GM12878 (cell line): ENCODE measurements around the gene SCYL1. TPM values are rescaled to one million over a fixed set of nuclear protein-coding genes. Genes with fewer than 3 reads are reported as not detected.

Source experiments
- ATAC-seq: fragments of 200-7000 bp; cut with Tn5 transposase; 3 replicates; pipeline ENCODE4 v1.9.1; 2020; ENCODE audit warnings: mild to moderate bottlenecking, moderate library complexity
- BruUV-seq: library from RNA; stranded (reverse); fragments of 400-500 nt; replicated peaks from 2 replicates; lab custom pipeline; 2021; lab: Mats Ljungman, UMichigan
- CTCF ChIA-PET: fragments of 300-600 bp; sonication (Branson Sonifier 250); formaldehyde crosslinking; extraction: SDS; loops from one replicate; lab custom pipeline; 2021; ENCODE audit warnings: inconsistent platforms; lab: Yijun Ruan, JAX
- POLR2A ChIA-PET: fragments of 350-600 bp; formaldehyde crosslinking; extraction: SDS; loops from one replicate; lab custom pipeline; 2021; ENCODE audit warnings: inconsistent platforms; lab: Charles Lee
- RAD21 ChIA-PET: fragments of 300-600 bp; sonication (Branson Sonifier 250); formaldehyde crosslinking; loops from one replicate; lab custom pipeline; 2023; ENCODE audit warnings: antibody characterized with exemption; ENCODE audit not compliant: unreplicated experiment; lab: Charles Lee
- SMC1A ChIA-PET: fragments of 300-600 bp; sonication (Branson Sonifier 250); formaldehyde crosslinking; loops from one replicate; lab custom pipeline; 2023; ENCODE audit not compliant: unreplicated experiment, uncharacterized antibody; lab: Charles Lee
- DNase-seq: peaks from one replicate; pipeline ENCODE4 v3.0.0-alpha.2; 2011; ENCODE audit warnings: low read depth, low spot score
- FAIRE-seq: peaks from 3 replicates; lab custom pipeline; 2011; peaks lifted over from hg19 to GRCh38; lab: Jason Lieb, UNC
- H2AFZ ChIP-seq: 2 replicates; pipeline ENCODE4 v1.6.0; 2011; ENCODE audit warnings: low read depth, low read length, control low read depth; ENCODE audit not compliant: control insufficient read depth
- H3K27ac ChIP-seq: 2 replicates; pipeline ENCODE4 v1.5.1; 2011; ENCODE audit warnings: control low read depth; ENCODE audit not compliant: control insufficient read depth, insufficient read depth
- H3K27me3 ChIP-seq, 2 experiments: replicated peaks in 1 of 2; 2 replicates each; pipeline versions ENCODE4 v1.6.0 to v1.6.1; 2011; ENCODE audit warnings: low read length in 1 of 2; ENCODE audit not compliant: control insufficient read depth in 2 of 2, insufficient read depth in 2 of 2
- H3K36me3 ChIP-seq, 2 experiments: 2 replicates each; pipeline ENCODE4 v1.5.1; 2011; ENCODE audit warnings: low read length in 1 of 2; ENCODE audit not compliant: control insufficient read depth in 2 of 2, insufficient read depth in 2 of 2
- H3K4me1 ChIP-seq: 2 replicates; pipeline ENCODE4 v1.6.1; 2011; ENCODE audit warnings: mild to moderate bottlenecking, low read length, moderate library complexity, mixed read lengths; ENCODE audit not compliant: control insufficient read depth, insufficient read depth
- H3K4me2 ChIP-seq: 2 replicates; pipeline ENCODE4 v1.6.0; 2011; ENCODE audit warnings: control low read depth; ENCODE audit not compliant: control insufficient read depth, insufficient read depth
- H3K4me3 ChIP-seq: fragments of 200-600 bp; sonication (generic); 2 replicates; pipeline ENCODE4 v1.5.1; 2016
- H3K79me2 ChIP-seq: 2 replicates; pipeline ENCODE4 v1.6.0; 2011; ENCODE audit warnings: low read length; ENCODE audit not compliant: control insufficient read depth, insufficient read depth
- H3K9ac ChIP-seq: 2 replicates; pipeline ENCODE4 v1.8.0; 2011; ENCODE audit warnings: low read length, control low read depth, mixed read lengths; ENCODE audit not compliant: control insufficient read depth, insufficient read depth
- H3K9me3 ChIP-seq: replicated peaks from 3 replicates; pipeline ENCODE4 v1.5.1; 2011; ENCODE audit warnings: mild to moderate bottlenecking, low read length; ENCODE audit not compliant: control insufficient read depth, insufficient read depth
- H4K20me1 ChIP-seq: 2 replicates; pipeline ENCODE4 v1.6.0; 2011; ENCODE audit not compliant: control insufficient read depth, insufficient read depth
- EGR1 ChIP-seq, 2 experiments: IDR thresholded peaks; 1 replicate in 1 of 2; 2 replicates in 1 of 2; pipeline ENCODE4 v1.6.1; 2011 to 2012; ENCODE audit warnings: low read depth in 2 of 2, low read length in 2 of 2, borderline replicate concordance in 1 of 2, mild to moderate bottlenecking in 1 of 2, moderate library complexity in 1 of 2
- HCFC1 ChIP-seq: fragments of 150-350 bp; IDR thresholded peaks from 2 replicates; pipeline ENCODE4 v1.6.1; 2014; ENCODE audit warnings: low read length
- IKZF2 ChIP-seq, 2 experiments: fragments of 450-650 bp; IDR thresholded peaks; 2 replicates each; pipeline ENCODE4 v1.6.1; 2017; ENCODE audit warnings: mild to moderate bottlenecking in 2 of 2, moderate library complexity in 2 of 2
- MEF2A ChIP-seq: IDR thresholded peaks from 2 replicates; pipeline ENCODE4 v1.6.1; 2011; ENCODE audit warnings: low read depth, mild to moderate bottlenecking, low read length, moderate library complexity; ENCODE audit not compliant: insufficient read depth
- NR2F1 ChIP-seq: fragments of 450-650 bp; conservative IDR thresholded peaks from 2 replicates; pipeline ENCODE4 v1.6.1; 2017; ENCODE audit warnings: mild to moderate bottlenecking
- PAX5 ChIP-seq: IDR thresholded peaks from 2 replicates; pipeline ENCODE4 v1.6.1; 2011; ENCODE audit warnings: low read depth, low read length, borderline replicate concordance
- POLR2A ChIP-seq: IDR thresholded peaks from 2 replicates; pipeline ENCODE4 v1.6.1; 2011; ENCODE audit warnings: low read depth, mild to moderate bottlenecking, low read length
- POU2F2 ChIP-seq: IDR thresholded peaks from 3 replicates; pipeline ENCODE4 v1.6.1; 2011; ENCODE audit warnings: low read depth, mild to moderate bottlenecking, low read length, borderline replicate concordance
- SMAD1 ChIP-seq: fragments of 450-650 bp; IDR thresholded peaks from 2 replicates; pipeline ENCODE4 v1.6.1; 2018; ENCODE audit warnings: mild to moderate bottlenecking, low read depth; ENCODE audit not compliant: partially characterized antibody
- TCF3 ChIP-seq: IDR thresholded peaks from 2 replicates; pipeline ENCODE4 v1.6.1; 2012; ENCODE audit warnings: low read depth, mild to moderate bottlenecking, low read length, borderline replicate concordance; ENCODE audit not compliant: insufficient read depth
- YY1 ChIP-seq: IDR thresholded peaks from 2 replicates; pipeline ENCODE4 v1.6.1; 2011; ENCODE audit warnings: low read depth, mild to moderate bottlenecking, low read length
- WGBS: methylation state at CpG from one replicate; pipeline ENCODE4 v1.1.6; 2016; ENCODE audit warnings: low lambda C conversion rate; ENCODE audit not compliant: insufficient replicate concordance, insufficient coverage; ENCODE audit errors: missing lambda C conversion rate; 5-methylcytosine and 5-hydroxymethylcytosine counted together
- in situ Hi-C: fragments of 300-500 bp; cut with MboI; formaldehyde crosslinking; loops from 9 replicates; pipeline ENCODE4 v1.14.3; 2018; ENCODE audit warnings: mixed read lengths
- intact Hi-C: fragments of 100-400 bp; cut with micrococcal nuclease; formaldehyde crosslinking; loops from one replicate; pipeline ENCODE4 v1.14.2; 2022; ENCODE audit not compliant: unreplicated experiment
- polyA plus RNA-seq, 11 experiments: library from polyadenylated mRNA; depleted of rRNA in 4 of 11; unstranded in 6 of 11; stranded (reverse) in 5 of 11; fragments of >200 nt; fragmentation: Nextera tagmentation in 4 of 11; fragmentation: Illumina TruSeq in 1 of 11; extraction: Ambion mirVana in 4 of 11; extraction: Trizol in 1 of 11; gene quantifications; 1 replicate in 1 of 11; 2 replicates in 10 of 11; pipeline versions ENCODE4 v1.2.1 to v1.2.3, GENCODE V29; 2011 to 2016; ENCODE audit warnings: inconsistent platforms in 2 of 11, missing spikeins in 2 of 11, low read depth in 1 of 11
- total RNA-seq, 4 experiments: library from RNA; depleted of rRNA in 3 of 4; stranded (reverse); fragments of >200 nt in 3 of 4; fragmentation: Illumina TruSeq in 1 of 4; extraction: Trizol in 1 of 4; gene quantifications; 2 replicates each; pipeline versions ENCODE4 v1.2.1 to v1.2.3, GENCODE V29; 2013 to 2021
- TF ChIP-seq, protein P1 (sequence below): fragments of 450-650 bp; formaldehyde crosslinking; IDR thresholded peaks from 2 replicates; pipeline ENCODE4 v1.4.0; 2022; ENCODE audit warnings: mild to moderate bottlenecking, moderate library complexity
- TF ChIP-seq, protein P2 (sequence below): fragments of 450-650 bp; IDR thresholded peaks from 2 replicates; pipeline ENCODE4 v1.6.1; 2016; ENCODE audit warnings: mild to moderate bottlenecking
- TF ChIP-seq, protein P3 (sequence below), 3 experiments: IDR thresholded peaks in 2 of 3; conservative IDR thresholded peaks in 1 of 3; 2 replicates each; pipeline ENCODE4 v1.5.1; 2011; ENCODE audit warnings: low read depth in 3 of 3, low read length in 3 of 3, mild to moderate bottlenecking in 3 of 3, control low read depth in 2 of 3, moderate library complexity in 2 of 3, inconsistent platforms in 1 of 3, mixed read lengths in 1 of 3; ENCODE audit not compliant: control insufficient read depth in 2 of 3, insufficient read depth in 1 of 3; ENCODE audit errors: extremely low read depth in 1 of 3
- TF ChIP-seq, protein P4 (sequence below): IDR thresholded peaks from 2 replicates; pipeline ENCODE4 v1.6.1; 2011; ENCODE audit warnings: low read depth, low read length, improper control_type of control experiment, borderline replicate concordance

SCYL1 gene
- total and polyA plus RNA-seq, 10 of the 15 experiments (the other 5 are each of a cell fraction or from before 2014, with no cell fraction given), result 0.80 to 82.7 (median 51.2) TPM

DNA sequence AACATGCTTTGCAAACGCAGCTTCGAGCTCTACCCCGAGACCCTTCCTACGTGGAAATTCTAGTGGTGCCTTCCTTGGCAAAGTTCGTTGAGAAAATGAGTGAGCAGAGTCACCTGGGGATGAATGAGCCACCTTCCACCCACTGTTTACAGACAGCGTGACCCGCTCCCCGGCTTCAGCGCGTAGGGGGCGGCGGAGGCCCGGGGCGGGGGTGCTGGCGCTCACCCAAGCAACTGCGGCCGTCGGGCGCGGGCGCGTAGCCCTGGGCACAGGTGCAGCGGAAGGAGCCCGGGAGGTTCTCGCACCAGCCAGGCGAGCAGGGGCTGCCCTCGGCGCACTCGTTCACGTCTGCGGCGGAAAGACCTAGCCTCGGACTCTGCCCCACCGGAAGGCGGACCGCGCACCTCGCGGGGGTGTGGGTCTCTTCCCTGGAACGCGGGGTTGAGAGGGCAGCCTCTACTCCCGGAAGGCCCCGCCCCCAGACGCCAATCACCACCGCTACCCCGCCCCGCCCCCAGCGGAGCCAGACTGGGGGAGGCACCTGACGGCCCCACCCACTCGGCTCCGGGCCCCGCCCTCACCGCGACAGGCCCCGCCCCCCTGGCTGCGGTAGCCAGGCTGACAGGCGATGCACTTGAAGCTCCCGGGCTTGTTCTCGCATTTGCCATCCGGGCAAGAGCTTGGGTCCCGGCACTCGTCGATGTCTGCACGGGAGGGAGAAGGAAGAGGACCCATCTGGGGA is 21.5 kb downstream of the SCYL1 start:
- in situ Hi-C loops, result no loop called here
- BruUV-seq, result no TSS peak
- peaks cover 23% of the 10 kb centered on the region for H3K4me1 ChIP-seq
- FAIRE-seq (no peak), DNase-seq (no peak), ATAC-seq (peak; percentile 93)
- ChIA-PET CTCF (interaction anchor here (0.6 to 1.6 kb wide), 4 partner anchors 24 to 513 kb away, joined by 3 to 5 read pairs (median 4); partner anchors contain the start of gene ZNRD2), SMC1A (interaction anchor here (1.4 to 1.6 kb wide), 2 partner anchors 25 to 27 kb away, joined by 3 to 5 read pairs; partner anchors contain the start of gene FAM89B), POLR2A (interaction anchor here (0.5 to 0.7 kb wide), 6 partner anchors 15 to 234 kb away, joined by 3 to 6 read pairs (median 4); partner anchors contain the start of gene FAM89B), RAD21 (interaction anchor here (0.6 to 1.3 kb wide), 6 partner anchors 16 to 69 kb away, joined by 3 to 6 read pairs (median 3); partner anchors contain the start of genes EHBP1L1, FAM89B, PCNX3 and ZNRD2)
- peak overlapping the region; percentile 87 for H2AFZ ChIP-seq
- H3K4me2 ChIP-seq, result peak overlapping the region; percentile 91
- H3K9ac ChIP-seq, result peak overlapping the region; percentile 43; the same call in 1 of the 2 replicates
- peak overlapping the region; percentile 68 for H3K4me3 ChIP-seq
- no peaks in the 10 kb centered on the region for H4K20me1 ChIP-seq
- no peaks in the 10 kb centered on the region for H3K36me3 ChIP-seq
- no peaks in the 10 kb centered on the region for H3K27me3 ChIP-seq
- H3K79me2 ChIP-seq, result no peaks in the 10 kb centered on the region
- no peaks in the 10 kb centered on the region for H3K9me3 ChIP-seq
- no peak overlapping the region for H3K27ac ChIP-seq
- WGBS, result under 1% methylated on average over 44 of the region's 64 CpGs
- intact Hi-C loops, result no loop called here
- TF ChIP-seq EGR1 (IDR thresholded peaks at IDR 0.05; ENCODE audit: borderline replicate concordance in 1 of 2, low read depth in 2 of 2, low read length in 2 of 2), result peak in 1 of 2 experiments; percentile 74; a peak in 2 of 3 replicates
- TF ChIP-seq, protein P1, sequence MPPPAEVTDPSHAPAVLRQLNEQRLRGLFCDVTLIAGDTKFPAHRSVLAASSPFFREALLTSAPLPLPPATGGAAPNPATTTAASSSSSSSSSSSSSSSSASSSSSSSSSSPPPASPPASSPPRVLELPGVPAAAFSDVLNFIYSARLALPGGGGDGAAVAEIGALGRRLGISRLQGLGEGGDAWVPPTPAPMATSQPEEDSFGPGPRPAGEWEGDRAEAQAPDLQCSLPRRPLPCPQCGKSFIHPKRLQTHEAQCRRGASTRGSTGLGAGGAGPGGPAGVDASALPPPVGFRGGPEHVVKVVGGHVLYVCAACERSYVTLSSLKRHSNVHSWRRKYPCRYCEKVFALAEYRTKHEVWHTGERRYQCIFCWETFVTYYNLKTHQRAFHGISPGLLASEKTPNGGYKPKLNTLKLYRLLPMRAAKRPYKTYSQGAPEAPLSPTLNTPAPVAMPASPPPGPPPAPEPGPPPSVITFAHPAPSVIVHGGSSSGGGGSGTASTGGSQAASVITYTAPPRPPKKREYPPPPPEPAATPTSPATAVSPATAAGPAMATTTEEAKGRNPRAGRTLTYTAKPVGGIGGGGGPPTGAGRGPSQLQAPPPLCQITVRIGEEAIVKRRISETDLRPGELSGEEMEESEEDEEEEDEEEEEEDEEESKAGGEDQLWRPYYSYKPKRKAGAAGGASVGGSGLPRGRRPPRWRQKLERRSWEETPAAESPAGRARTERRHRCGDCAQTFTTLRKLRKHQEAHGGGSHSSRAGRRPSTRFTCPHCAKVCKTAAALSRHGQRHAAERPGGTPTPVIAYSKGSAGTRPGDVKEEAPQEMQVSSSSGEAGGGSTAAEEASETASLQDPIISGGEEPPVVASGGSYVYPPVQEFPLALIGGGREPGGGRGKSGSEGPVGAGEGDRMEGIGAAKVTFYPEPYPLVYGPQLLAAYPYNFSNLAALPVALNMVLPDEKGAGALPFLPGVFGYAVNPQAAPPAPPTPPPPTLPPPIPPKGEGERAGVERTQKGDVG (CRISPR knock-in tag), result no peak
- TF ChIP-seq IKZF2 (IDR thresholded peaks at IDR 0.05), result peak; percentile 32 to 54; a peak in 2 of 4 replicates
- TF ChIP-seq POU2F2, result no peak
- TF ChIP-seq POLR2A, result peak; percentile 69
- no peak for TF ChIP-seq YY1
- TF ChIP-seq, protein P2, sequence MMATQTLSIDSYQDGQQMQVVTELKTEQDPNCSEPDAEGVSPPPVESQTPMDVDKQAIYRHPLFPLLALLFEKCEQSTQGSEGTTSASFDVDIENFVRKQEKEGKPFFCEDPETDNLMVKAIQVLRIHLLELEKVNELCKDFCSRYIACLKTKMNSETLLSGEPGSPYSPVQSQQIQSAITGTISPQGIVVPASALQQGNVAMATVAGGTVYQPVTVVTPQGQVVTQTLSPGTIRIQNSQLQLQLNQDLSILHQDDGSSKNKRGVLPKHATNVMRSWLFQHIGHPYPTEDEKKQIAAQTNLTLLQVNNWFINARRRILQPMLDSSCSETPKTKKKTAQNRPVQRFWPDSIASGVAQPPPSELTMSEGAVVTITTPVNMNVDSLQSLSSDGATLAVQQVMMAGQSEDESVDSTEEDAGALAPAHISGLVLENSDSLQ, result peak; percentile 92
- TF ChIP-seq, protein P3, sequence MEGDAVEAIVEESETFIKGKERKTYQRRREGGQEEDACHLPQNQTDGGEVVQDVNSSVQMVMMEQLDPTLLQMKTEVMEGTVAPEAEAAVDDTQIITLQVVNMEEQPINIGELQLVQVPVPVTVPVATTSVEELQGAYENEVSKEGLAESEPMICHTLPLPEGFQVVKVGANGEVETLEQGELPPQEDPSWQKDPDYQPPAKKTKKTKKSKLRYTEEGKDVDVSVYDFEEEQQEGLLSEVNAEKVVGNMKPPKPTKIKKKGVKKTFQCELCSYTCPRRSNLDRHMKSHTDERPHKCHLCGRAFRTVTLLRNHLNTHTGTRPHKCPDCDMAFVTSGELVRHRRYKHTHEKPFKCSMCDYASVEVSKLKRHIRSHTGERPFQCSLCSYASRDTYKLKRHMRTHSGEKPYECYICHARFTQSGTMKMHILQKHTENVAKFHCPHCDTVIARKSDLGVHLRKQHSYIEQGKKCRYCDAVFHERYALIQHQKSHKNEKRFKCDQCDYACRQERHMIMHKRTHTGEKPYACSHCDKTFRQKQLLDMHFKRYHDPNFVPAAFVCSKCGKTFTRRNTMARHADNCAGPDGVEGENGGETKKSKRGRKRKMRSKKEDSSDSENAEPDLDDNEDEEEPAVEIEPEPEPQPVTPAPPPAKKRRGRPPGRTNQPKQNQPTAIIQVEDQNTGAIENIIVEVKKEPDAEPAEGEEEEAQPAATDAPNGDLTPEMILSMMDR (IDR thresholded peaks at IDR 0.05 in 2 of 3, conservative IDR thresholded peaks at IDR 0.05 in 1 of 3; ENCODE audit: control insufficient read depth in 2 of 3, extremely low read depth in 1 of 3, insufficient read depth in 1 of 3, low read depth in 3 of 3, low read length in 3 of 3), result no peak
- peak; percentile 90 for TF ChIP-seq NR2F1
- TF ChIP-seq SMAD1, result no peak
- no peak for TF ChIP-seq MEF2A
- TF ChIP-seq, protein P4, sequence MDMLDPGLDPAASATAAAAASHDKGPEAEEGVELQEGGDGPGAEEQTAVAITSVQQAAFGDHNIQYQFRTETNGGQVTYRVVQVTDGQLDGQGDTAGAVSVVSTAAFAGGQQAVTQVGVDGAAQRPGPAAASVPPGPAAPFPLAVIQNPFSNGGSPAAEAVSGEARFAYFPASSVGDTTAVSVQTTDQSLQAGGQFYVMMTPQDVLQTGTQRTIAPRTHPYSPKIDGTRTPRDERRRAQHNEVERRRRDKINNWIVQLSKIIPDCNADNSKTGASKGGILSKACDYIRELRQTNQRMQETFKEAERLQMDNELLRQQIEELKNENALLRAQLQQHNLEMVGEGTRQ, result no peak
- TF ChIP-seq HCFC1, result 0 out of 2 replicates have a peak, but pooled peaks have one; percentile 21
- TF ChIP-seq TCF3, result peak; percentile 91
- TF ChIP-seq PAX5, result peak; percentile 21; the same call in 1 of the 2 replicates
